HepG2 (cell line): ENCODE measurements around the gene NFATC4. TPM values are rescaled to one million over a fixed set of nuclear protein-coding genes. Genes with fewer than 3 reads are reported as not detected.

ENCODE experiments used
- CREB1 ChIP-seq, 2 experiments: fragments of 450-650 bp in 1 of 2; IDR thresholded peaks; 2 replicates each; pipeline ENCODE4 v1.6.1; 2016 to 2017; ENCODE audit warnings: control low read depth in 1 of 2, mild to moderate bottlenecking in 1 of 2, missing compliant biosample characterization in 1 of 2, missing genetic modification characterization in 1 of 2
- DPF2 ChIP-seq: sonication (generic); formaldehyde crosslinking; IDR thresholded peaks from 2 replicates; pipeline ENCODE4 v1.4.0; 2020; ENCODE audit warnings: mild to moderate bottlenecking, low read depth, missing genetic modification reagents, borderline replicate concordance
- GABPB1 ChIP-seq: IDR thresholded peaks from 2 replicates; pipeline ENCODE4 v1.6.1; 2016; ENCODE audit warnings: mild to moderate bottlenecking, missing genetic modification reagents, moderate library complexity, missing compliant biosample characterization
- HES4 ChIP-seq: sonication (generic); formaldehyde crosslinking; IDR thresholded peaks from 2 replicates; pipeline ENCODE4 v1.9.0; 2021; ENCODE audit warnings: mild to moderate bottlenecking, missing genetic modification reagents, borderline replicate concordance
- IRF2 ChIP-seq: IDR thresholded peaks from 2 replicates; pipeline ENCODE4 v1.6.1; 2018; ENCODE audit warnings: missing genetic modification reagents, missing compliant biosample characterization
- MYC ChIP-seq: sonication (generic); formaldehyde crosslinking; IDR thresholded peaks from 2 replicates; pipeline ENCODE4 v1.9.0; 2021; ENCODE audit warnings: missing genetic modification reagents, borderline replicate concordance
- SOX5 ChIP-seq: IDR thresholded peaks from 2 replicates; pipeline ENCODE4 v1.6.1; 2016; ENCODE audit warnings: borderline replicate concordance
- XBP1 ChIP-seq: sonication (generic); formaldehyde crosslinking; IDR thresholded peaks from 2 replicates; pipeline ENCODE4 v1.5.0; 2020; ENCODE audit warnings: missing genetic modification reagents
- ZBTB40 ChIP-seq, 2 experiments: fragments of 450-650 bp in 1 of 2; sonication (generic) in 1 of 2; formaldehyde crosslinking in 1 of 2; IDR thresholded peaks; 2 replicates each; pipeline versions ENCODE4 v1.6.1 to v1.8.0; 2016 to 2022; ENCODE audit warnings: antibody characterized with exemption in 1 of 2, mild to moderate bottlenecking in 1 of 2, missing genetic modification reagents in 1 of 2
- ZHX1 ChIP-seq: sonication (generic); formaldehyde crosslinking; IDR thresholded peaks from 2 replicates; pipeline ENCODE4 v1.8.1; 2022; ENCODE audit warnings: low read depth, mild to moderate bottlenecking, missing genetic modification reagents
- ZNF33A ChIP-seq: sonication (generic); formaldehyde crosslinking; IDR thresholded peaks from 2 replicates; pipeline ENCODE4 v1.5.1; 2020; ENCODE audit warnings: missing genetic modification reagents, mild to moderate bottlenecking, moderate library complexity, borderline replicate concordance
- ZNF556 ChIP-seq: sonication (generic); formaldehyde crosslinking; IDR thresholded peaks from 2 replicates; pipeline ENCODE4 v1.4.0; 2020; ENCODE audit warnings: mild to moderate bottlenecking, missing genetic modification reagents, borderline replicate concordance
- ZNF567 ChIP-seq: sonication (generic); formaldehyde crosslinking; IDR thresholded peaks from 2 replicates; pipeline ENCODE4 v1.8.1; 2023; ENCODE audit warnings: mild to moderate bottlenecking, missing genetic modification reagents, borderline replicate concordance
- ZNF674 ChIP-seq: sonication (generic); formaldehyde crosslinking; IDR thresholded peaks from 2 replicates; pipeline ENCODE4 v1.5.0; 2020; ENCODE audit warnings: low read depth, mild to moderate bottlenecking, missing genetic modification reagents
- polyA plus RNA-seq, 8 experiments: library from polyadenylated mRNA; depleted of rRNA in 3 of 8; stranded (reverse) in 7 of 8; unstranded in 1 of 8; fragments of >200 nt; fragmentation: Illumina TruSeq in 4 of 8; extraction: Trizol in 4 of 8; gene quantifications; 2 replicates each; pipeline versions ENCODE4 v1.2.1 to v1.2.3, GENCODE V29; 2011 to 2016; ENCODE audit warnings: low read depth in 4 of 8, missing spikeins in 1 of 8, mixed read lengths in 1 of 8; ENCODE audit not compliant: insufficient read depth in 1 of 8
- total RNA-seq, 5 experiments: library from RNA; depleted of rRNA; stranded (reverse); fragments of >200 nt; fragmentation: Illumina TruSeq; extraction: Trizol; gene quantifications; 2 replicates each; pipeline ENCODE4 v1.2.3, GENCODE V29; 2016; ENCODE audit warnings: low read depth in 1 of 5

Gene NFATC4
- total and polyA plus RNA-seq, 2 of the 13 experiments (the other 11 are each of a cell fraction or from before 2014, with no cell fraction given): 0.04 to 0.15 TPM

- no peak for TF ChIP-seq ZBTB40 (IDR thresholded peaks at IDR 0.05)
- TF ChIP-seq ZBTB40 (CRISPR knock-in tag; IDR thresholded peaks at IDR 0.05): peak; percentile 51; the same call in 1 of the 2 replicates
- peak; percentile 9; the same call in 1 of the 2 replicates for TF ChIP-seq GABPB1
- TF ChIP-seq CREB1 (IDR thresholded peaks at IDR 0.05): no peak
- TF ChIP-seq CREB1 (CRISPR knock-in tag; IDR thresholded peaks at IDR 0.05): no peak
- no peak for TF ChIP-seq HES4 (CRISPR knock-in tag)
- TF ChIP-seq ZHX1 (CRISPR knock-in tag): no peak
- no peak for TF ChIP-seq ZNF556
- TF ChIP-seq SOX5: no peak
- TF ChIP-seq MYC (CRISPR knock-in tag): 0 out of 2 replicates have a peak, but pooled peaks have one; percentile 9
- TF ChIP-seq XBP1 (CRISPR knock-in tag): no peak
- no peak for TF ChIP-seq ZNF567 (CRISPR knock-in tag)
- no peak for TF ChIP-seq ZNF33A
- TF ChIP-seq ZNF674 (CRISPR knock-in tag): no peak
- no peak for TF ChIP-seq IRF2 (CRISPR knock-in tag)
- TF ChIP-seq DPF2 (CRISPR knock-in tag): no peak
These were observed 2.1 kb downstream of the NFATC4 start (continued) for GRCh38 chr14:24369907-24370687.
